GM21526 (cell line): ENCODE data around the gene LRBA.

ENCODE experiments used
- ATAC-seq: cut with Tn5 transposase; IDR thresholded peaks from one replicate; pipeline ENCODE4 v1.9.1; 2021; ENCODE audit warnings: moderate library complexity; ENCODE audit not compliant: unreplicated experiment, low FRiP score

Gene LRBA

GRCh38 chr4:150820409-150820808 lies 194.7 kb downstream of the LRBA start:
- no peak for ATAC-seq

GRCh38 chr4:150818661-150819060 lies 196.4 kb downstream of the LRBA start:
- ATAC-seq = no peak

DNA sequence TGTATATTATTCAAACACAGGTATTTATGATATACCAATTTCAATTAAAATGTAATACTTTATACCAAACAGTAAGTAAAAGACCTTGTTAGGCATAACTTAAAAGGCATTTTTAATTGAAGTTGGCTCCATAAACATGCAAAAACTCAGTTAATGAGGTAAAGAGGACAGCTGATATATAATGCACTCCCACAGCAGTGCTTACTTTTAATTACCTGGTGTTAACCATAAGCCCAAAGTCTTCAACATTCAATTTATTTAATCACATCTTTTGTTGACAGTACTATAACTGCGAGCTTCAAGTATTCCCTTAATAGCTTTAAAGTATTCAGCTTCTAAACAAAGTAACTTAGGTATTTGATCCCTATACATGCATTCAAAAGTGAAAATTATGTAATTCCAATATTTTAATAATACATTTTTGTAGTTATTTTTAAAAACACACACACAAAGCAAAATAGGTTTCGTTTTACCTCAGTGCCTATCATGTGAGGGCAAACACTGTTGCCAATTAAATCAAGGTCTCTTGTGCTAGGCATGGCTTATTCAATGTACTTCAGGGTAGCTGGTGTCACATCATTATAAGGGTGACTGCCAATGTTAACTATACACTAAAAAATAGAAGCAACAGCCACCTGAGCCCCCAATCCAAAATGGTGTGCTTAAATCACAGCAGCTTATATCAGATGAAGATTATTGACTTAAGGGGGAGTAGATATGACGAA lies 197.1 kb downstream of the LRBA start:
- ATAC-seq = no peak

DNA sequence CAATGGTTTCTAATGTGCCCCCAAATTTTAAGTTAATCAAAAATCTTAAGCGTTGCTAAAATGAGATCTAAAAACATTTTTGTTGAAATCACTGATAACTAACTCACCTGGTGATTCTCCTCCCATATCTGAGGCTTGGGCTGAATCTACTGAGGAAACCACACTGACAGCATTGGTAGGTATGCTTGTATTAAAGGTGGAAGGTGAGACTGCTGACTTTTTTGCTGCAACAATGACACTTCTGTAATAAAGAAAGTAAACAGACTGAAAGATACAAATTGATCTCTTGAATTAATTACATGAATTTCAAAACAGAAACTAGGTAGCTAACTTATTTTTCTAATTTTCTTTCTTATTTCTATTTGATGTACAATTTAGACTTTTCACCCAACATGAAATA lies 198.1 kb downstream of the LRBA start:
- no peak for ATAC-seq

- ATAC-seq = no peak
Measured at GRCh38 chr4:150816491-150816890, 198.6 kb downstream of the LRBA start.

DNA sequence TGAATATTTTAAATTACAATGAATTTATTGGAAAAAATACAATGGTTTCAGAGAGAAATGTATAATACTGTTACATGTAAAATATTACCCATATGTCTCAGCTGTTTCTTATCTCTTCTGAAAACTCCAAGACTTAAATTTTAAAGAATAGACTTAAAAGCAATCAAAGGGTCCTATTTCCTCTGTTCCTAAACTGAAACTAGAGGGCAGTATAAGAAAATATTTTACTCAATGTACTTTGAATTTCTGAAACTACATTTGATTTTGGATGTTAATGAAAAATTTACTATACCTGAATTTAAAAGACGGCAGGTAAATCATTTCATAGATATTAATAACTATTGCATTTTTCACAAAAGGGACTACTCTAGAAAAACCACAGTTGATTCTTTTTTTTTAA lies 200.2 kb downstream of the LRBA start:
- ATAC-seq = no peak

- no peak for ATAC-seq
Measured at GRCh38 chr4:150805183-150806025, 209.7 kb downstream of the LRBA start.

GRCh38 chr4:150801833-150802232 lies 213.3 kb downstream of the LRBA start:
- no peak for ATAC-seq

DNA sequence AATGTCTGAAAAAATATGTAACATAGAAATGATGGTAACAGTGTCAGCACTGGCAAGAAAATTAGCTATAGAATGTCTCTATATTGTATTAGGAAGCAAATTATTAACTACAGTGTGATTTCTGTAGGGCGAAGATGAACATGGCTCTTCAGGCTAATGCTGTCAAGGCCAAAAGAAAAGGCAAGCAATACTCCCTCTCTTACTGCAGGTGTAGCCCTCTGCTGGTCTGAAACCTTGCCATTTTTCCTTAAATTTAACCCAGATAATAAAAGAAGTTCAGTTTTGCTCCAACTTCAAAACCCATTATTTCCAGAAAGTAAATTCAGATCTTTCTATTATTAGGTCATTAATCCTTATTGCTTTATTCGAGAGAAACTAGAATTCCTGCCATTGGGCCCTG lies 215.9 kb downstream of the LRBA start:
- no peak for ATAC-seq

GRCh38 chr4:150794706-150795105 lies 220.4 kb downstream of the LRBA start:
- ATAC-seq = no peak

DNA sequence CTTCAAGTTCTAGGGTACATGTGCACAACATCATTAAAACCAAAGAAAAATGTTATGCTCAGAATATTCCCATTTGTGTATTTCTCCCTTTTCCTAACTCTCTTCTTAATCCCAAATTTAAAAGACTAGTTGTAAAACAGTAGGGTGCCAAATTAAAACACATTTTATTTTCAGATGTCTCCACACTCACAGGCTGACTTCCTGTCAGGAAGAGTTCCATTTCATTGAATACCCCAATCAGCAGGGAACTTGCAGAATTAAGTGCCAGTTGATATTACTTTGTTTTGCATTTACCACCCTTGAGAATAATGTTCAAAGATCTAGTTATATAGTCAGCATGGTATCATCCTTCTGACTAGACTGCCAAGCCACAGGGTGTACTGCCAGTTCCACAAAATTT lies 225.2 kb downstream of the LRBA start:
- ATAC-seq = no peak

DNA sequence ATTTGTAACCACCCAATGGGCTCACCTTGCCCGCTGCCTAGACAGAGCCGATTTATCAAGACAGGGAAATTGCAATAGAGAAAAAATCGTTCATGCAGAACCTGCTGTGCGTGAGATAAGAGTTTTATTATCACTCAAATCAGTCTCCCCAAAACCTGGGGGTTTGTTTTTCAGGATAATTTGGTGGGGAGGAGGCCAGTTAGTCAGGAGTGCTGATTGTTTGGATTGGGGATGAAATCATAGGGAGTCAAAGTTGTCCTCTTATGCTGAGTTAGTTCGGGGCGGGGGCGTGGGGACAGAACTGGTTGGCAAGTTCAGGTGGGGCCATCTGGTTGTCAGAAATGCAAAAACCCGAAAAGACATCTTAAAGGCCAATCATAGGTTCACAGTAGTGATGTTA lies 230.1 kb downstream of the LRBA start:
- ATAC-seq = no peak

- no peak for ATAC-seq
Measured at GRCh38 chr4:150784305-150784704, 230.8 kb downstream of the LRBA start.

DNA sequence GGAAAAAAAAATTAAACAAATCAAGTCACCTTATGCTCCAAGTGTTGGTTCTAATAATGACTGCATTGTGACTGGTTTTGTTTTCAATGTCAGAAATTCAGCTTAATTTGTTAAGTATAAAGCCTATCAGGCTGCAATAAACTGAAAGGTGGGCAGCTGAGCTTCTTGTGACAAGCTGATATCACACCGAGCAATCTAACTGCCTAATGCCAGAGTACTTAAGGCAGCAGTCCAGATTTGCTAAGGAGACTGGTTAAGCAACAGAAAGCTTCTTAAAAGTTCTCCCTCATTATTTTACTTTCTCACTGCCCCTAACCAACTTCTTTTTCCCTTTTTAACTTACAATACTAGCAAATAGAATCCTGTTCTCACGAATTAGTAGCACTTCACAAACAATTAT lies 232.2 kb downstream of the LRBA start:
- ATAC-seq = no peak

GRCh38 chr4:150782311-150782710 lies 232.8 kb downstream of the LRBA start:
- no peak for ATAC-seq

GRCh38 chr4:150781191-150781590 lies 233.9 kb downstream of the LRBA start:
- no peak for ATAC-seq

GRCh38 chr4:150779707-150780106 lies 235.4 kb downstream of the LRBA start:
- no peak for ATAC-seq

DNA sequence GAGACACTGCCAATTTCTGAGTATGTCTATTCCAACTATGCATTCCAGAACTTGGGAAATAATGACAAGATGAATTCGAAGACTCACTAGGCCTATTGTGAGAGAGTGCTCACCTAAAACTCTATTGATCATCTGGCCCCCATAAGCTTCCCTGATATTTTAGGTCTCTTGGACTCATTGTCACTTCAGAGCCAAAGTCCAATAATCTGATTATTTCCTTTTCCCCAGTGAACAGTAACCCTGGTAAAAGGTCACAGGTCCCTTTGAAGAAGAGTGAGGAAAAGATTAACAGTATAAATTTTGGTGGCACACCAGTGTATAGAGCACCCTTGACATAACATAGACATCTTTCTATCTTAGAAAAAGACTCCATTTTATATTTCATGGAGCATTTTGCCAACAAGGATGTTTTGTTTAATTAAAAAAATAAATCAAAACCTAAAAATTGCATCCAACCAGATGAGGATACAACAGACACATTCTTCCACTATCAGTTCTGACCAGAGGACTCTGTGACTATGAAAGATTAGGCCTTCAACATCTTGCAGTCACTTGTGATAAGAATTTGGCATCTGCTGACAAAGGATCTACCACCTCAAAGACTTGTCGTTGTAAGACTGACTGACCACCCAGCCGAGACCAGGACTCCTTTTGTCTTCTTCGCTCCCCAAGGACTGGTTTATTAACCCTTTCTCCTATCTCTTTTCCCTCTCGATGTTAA lies 241.2 kb downstream of the LRBA start:
- no peak for ATAC-seq

GRCh38 chr4:150773032-150773431 lies 242.1 kb downstream of the LRBA start:
- no peak for ATAC-seq

- no peak for ATAC-seq
Measured at GRCh38 chr4:150771382-150771781, 243.7 kb downstream of the LRBA start.

DNA sequence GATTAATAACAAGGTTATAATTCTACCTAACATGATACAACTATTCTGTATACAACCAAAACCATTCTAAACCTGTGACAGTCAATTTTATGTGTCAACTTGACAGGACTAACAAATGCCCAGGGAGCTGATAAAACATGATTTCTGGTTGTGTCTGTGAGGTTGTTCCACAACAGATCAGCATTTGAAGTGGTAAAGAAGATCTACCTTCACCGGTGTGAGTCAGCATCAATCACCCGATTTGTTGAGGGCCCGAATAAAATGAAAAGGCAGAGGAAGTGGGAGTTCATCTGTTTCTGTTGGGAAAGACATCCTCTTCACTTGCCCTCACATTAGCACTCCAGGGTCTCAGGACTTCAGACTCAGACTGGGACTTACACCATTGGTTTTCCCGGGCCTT lies 245.2 kb downstream of the LRBA start:
- no peak for ATAC-seq
